Measurements from ENCODE around the gene DUSP7. TPM values are rescaled to one million over a fixed set of nuclear protein-coding genes. Genes with fewer than 3 reads are reported as not detected.
"Not testable (repeated sequence)": the region's sequence is repeated elsewhere in the genome, so short reads cannot be mapped to it uniquely, and the experiment has no call there.

DUSP7 gene
- polyA plus RNA-seq, 1 of the 3 experiments (the other 2 are of a cell fraction): 25.8 TPM

GRCh38 chr3:52034212-52034611, 22.2 kb downstream of the DUSP7 start:
- CTCF ChIA-PET: interaction anchor here (3.1 to 9.8 kb wide), 2 partner anchors 29 to 89 kb away, joined by 11 to 205 read pairs; no protein-coding TSS in a partner anchor
- WGBS (ENCODE audit: low lambda C conversion rate): 94% methylated on average over 3 of the region's 5 CpGs
- POLR2A ChIA-PET: no interaction called here

GRCh38 chr3:52033748-52034147, 22.6 kb downstream of the DUSP7 start:
- not testable (repeated sequence) for H4K20me1 ChIP-seq (ENCODE audit: insufficient read depth); H2AFZ ChIP-seq (ENCODE audit: low read depth); H3K4me3 ChIP-seq (ENCODE audit: low read depth in 2 of 2, low read length in 1 of 2); H3K9me2 ChIP-seq; H3K36me3 ChIP-seq (replicated peaks in 1 of 2; ENCODE audit: control insufficient read depth in 1 of 2, insufficient read depth in 2 of 2, low read length in 1 of 2); DNase-seq; H3K79me2 ChIP-seq (ENCODE audit: insufficient read depth); H3K9me3 ChIP-seq; H3K27me3 ChIP-seq (ENCODE audit: insufficient read depth); H3K9ac ChIP-seq; H3K4me2 ChIP-seq; H3F3A ChIP-seq (replicated peaks; ENCODE audit: insufficient read depth)
- CTCF ChIA-PET: interaction anchor here (1.2 to 9.8 kb wide), 4 partner anchors 28 to 89 kb away, joined by 3 to 205 read pairs (median 7); partner anchors contain the start of genes ABHD14B and RPL29
- 88% methylated on average over 6 of the region's 6 CpGs for WGBS (ENCODE audit: low lambda C conversion rate)
- Histone ChIP-seq H3K27ac (ENCODE audit: low read depth in 2 of 2, low read length in 1 of 2) (peak overlapping the region in 1 of 2 experiments; percentile 100; a peak in 2 of 4 replicates), H3K4me1 (ENCODE audit: control insufficient read depth in 1 of 2, insufficient read depth in 2 of 2, low read depth in 1 of 2, low read length in 1 of 2) (peaks cover 0 to 97% of the 10 kb centered on the region in 2 experiments; a peak in 2 of 4 replicates)
- POLR2A ChIA-PET: interaction anchor here (0.8 to 9.4 kb wide), 4 partner anchors 5 to 76 kb away, joined by 3 to 218 read pairs (median 26); partner anchors contain the start of gene DUSP7

More at GRCh38 chr3:52034212-52034611, 22.2 kb downstream of the DUSP7 start:
- H3K9me3 ChIP-seq: no peaks in the 10 kb centered on the region
- TF ChIP-seq GATA2 (CRISPR knock-in tag; IDR thresholded peaks at IDR 0.05) (no peak), REST (IDR thresholded peaks at IDR 0.05; ENCODE audit: low read depth, low read length) (no peak), PBX3 (IDR thresholded peaks at IDR 0.05) (no peak), RCOR1 (IDR thresholded peaks at IDR 0.05; ENCODE audit: low read length) (no peak)
- H3K36me3 ChIP-seq (replicated peaks in 1 of 2; ENCODE audit: control insufficient read depth in 1 of 2, insufficient read depth in 2 of 2, low read length in 1 of 2): no peaks in the 10 kb centered on the region
- no peaks in the 10 kb centered on the region for H3K79me2 ChIP-seq (ENCODE audit: insufficient read depth)
- no peak overlapping the region for H3K4me3 ChIP-seq (ENCODE audit: low read depth in 2 of 2, low read length in 1 of 2)
- DNase-seq: no peak
- H3K9ac ChIP-seq: no peak overlapping the region
- H3F3A ChIP-seq (replicated peaks; ENCODE audit: insufficient read depth): no peaks in the 10 kb centered on the region
- H3K27me3 ChIP-seq (ENCODE audit: insufficient read depth): no peaks in the 10 kb centered on the region
- H3K4me1 ChIP-seq (ENCODE audit: control insufficient read depth in 1 of 2, insufficient read depth in 2 of 2, low read depth in 1 of 2, low read length in 1 of 2): peaks cover 0 to 97% of the 10 kb centered on the region in 2 experiments; a peak in 2 of 4 replicates
- peak overlapping the region in 1 of 2 experiments; percentile 100; a peak in 2 of 4 replicates for H3K27ac ChIP-seq (ENCODE audit: low read depth in 2 of 2, low read length in 1 of 2)
- H3K9me2 ChIP-seq: no peaks in the 10 kb centered on the region
- H4K20me1 ChIP-seq (ENCODE audit: insufficient read depth): no peaks in the 10 kb centered on the region
- H3K4me2 ChIP-seq: no peak overlapping the region
- no peak overlapping the region for H2AFZ ChIP-seq (ENCODE audit: low read depth)
